ENCODE measurements around the gene SLC6A16. TPM values are rescaled to one million over a fixed set of nuclear protein-coding genes. Genes with fewer than 3 reads are reported as not detected.

Gene SLC6A16
- total and polyA plus RNA-seq, 7 donors: 0.07 to 0.95 (median 0.27) TPM

GRCh38 chr19:49243129-49243528, 81.9 kb downstream of the SLC6A16 start:
- WGBS, 3 donors: 37 to 41% (median 39%) methylated on average over 6 of the region's 6 CpGs
- H3K27me3 ChIP-seq (ENCODE audit: insufficient read depth in 3 of 3, low read length in 2 of 3): no peaks in the 10 kb centered on the region
- no peaks in the 10 kb centered on the region for H3K36me3 ChIP-seq (ENCODE audit: insufficient read depth in 1 of 2, low read depth in 1 of 2)
- TF ChIP-seq CTCF (IDR thresholded peaks at IDR 0.05): no peak
- H3K4me1 ChIP-seq: no peaks in the 10 kb centered on the region
- H3K9me3 ChIP-seq: no peaks in the 10 kb centered on the region
- H3K4me3 ChIP-seq: no peak overlapping the region
- DNase-seq (no peak), ATAC-seq (no peak)
- intact Hi-C loops (cut with DNase I): no loop called here
- no peak overlapping the region for H3K27ac ChIP-seq

- DNase-seq (no peak), ATAC-seq (no peak)
- no peaks in the 10 kb centered on the region for H3K4me1 ChIP-seq
- no peak for TF ChIP-seq CTCF (IDR thresholded peaks at IDR 0.05)
- no peak overlapping the region for H3K4me3 ChIP-seq
- no peaks in the 10 kb centered on the region for H3K27me3 ChIP-seq (ENCODE audit: insufficient read depth in 3 of 3, low read length in 2 of 3)
- H3K27ac ChIP-seq: no peak overlapping the region
- intact Hi-C loops (cut with DNase I): no loop called here
- no peaks in the 10 kb centered on the region for H3K36me3 ChIP-seq (ENCODE audit: insufficient read depth in 1 of 2, low read depth in 1 of 2)
- 86 to 89% (median 87%) methylated on average over 7 of the region's 7 CpGs for WGBS, 3 donors
- H3K9me3 ChIP-seq: no peaks in the 10 kb centered on the region
Measured at GRCh38 chr19:49241769-49242168, 83.2 kb downstream of the SLC6A16 start.

Other genes with a start within 250 kb of the SLC6A16 start
- gene SNRNP70, start 239.7 kb downstream of the SLC6A16 start, total RNA-seq: 100 to 1,000 TPM in 3 of 4 donors, 10 to 100 TPM in 1; 89.1 to 133 (median 111) TPM
- gene SNRNP70, start 239.7 kb downstream of the SLC6A16 start, polyA plus RNA-seq: 100 to 1,000 TPM in 1 of 3 donors, 10 to 100 TPM in 2; 83.2 to 123 (median 85.3) TPM
- gene LIN7B, start 210.8 kb downstream of the SLC6A16 start, total RNA-seq: 10 to 100 TPM; 11.8 to 27.9 (median 22.3) TPM
- 10 to 100 TPM; 13.9 to 24.3 (median 15.8) TPM for gene LIN7B, start 210.8 kb downstream of the SLC6A16 start, polyA plus RNA-seq
- 1 to 10 TPM in 2 of 4 donors, under 1 TPM in 2; 0.54 to 1.6 (median 1.2) TPM for gene C19orf73, start 206.0 kb downstream of the SLC6A16 start, total RNA-seq
- 1 to 10 TPM; 1.7 to 1.9 (median 1.9) TPM for gene C19orf73, start 206.0 kb downstream of the SLC6A16 start, polyA plus RNA-seq
- 1 to 10 TPM; 1.4 to 3.8 (median 2.6) TPM for gene PPFIA3, start 205.6 kb downstream of the SLC6A16 start, total RNA-seq
- 1 to 10 TPM; 2.6 to 5.0 (median 3.2) TPM for gene PPFIA3, start 205.6 kb downstream of the SLC6A16 start, polyA plus RNA-seq
- 100 to 1,000 TPM; 250 to 405 (median 298) TPM for gene HRC, start 169.8 kb downstream of the SLC6A16 start, total RNA-seq
- gene HRC, start 169.8 kb downstream of the SLC6A16 start, polyA plus RNA-seq: 100 to 1,000 TPM in 2 of 3 donors, 10 to 100 TPM in 1; 32.9 to 160 (median 105) TPM
- 10 to 100 TPM in 3 of 4 donors, 1 to 10 TPM in 1; 9.5 to 20.6 (median 16.2) TPM for gene TRPM4, start 167.4 kb downstream of the SLC6A16 start, total RNA-seq
- 1 to 10 TPM; 6.5 to 8.7 (median 6.7) TPM for gene TRPM4, start 167.4 kb downstream of the SLC6A16 start, polyA plus RNA-seq
- gene CD37, start 10.2 kb upstream of the SLC6A16 start, total RNA-seq: 1 to 10 TPM; 2.3 to 4.7 (median 4.4) TPM
- gene CD37, start 10.2 kb upstream of the SLC6A16 start, polyA plus RNA-seq: 1 to 10 TPM in 2 of 3 donors, under 1 TPM in 1; 0.66 to 1.6 (median 1.6) TPM
- 10 to 100 TPM; 13.8 to 24.1 (median 14.8) TPM for gene TEAD2, start 37.2 kb upstream of the SLC6A16 start, total RNA-seq
- 10 to 100 TPM in 2 of 3 donors, 1 to 10 TPM in 1; 9.7 to 23.0 (median 15.0) TPM for gene TEAD2, start 37.2 kb upstream of the SLC6A16 start, polyA plus RNA-seq
- gene DKKL1, start 38.7 kb upstream of the SLC6A16 start, total RNA-seq: not detected
- gene DKKL1, start 38.7 kb upstream of the SLC6A16 start, polyA plus RNA-seq: under 1 TPM in 1 of 3 donors, not detected in 2; 0.06 TPM
- gene KASH5, start 63.1 kb upstream of the SLC6A16 start, total RNA-seq: not detected
- not detected for gene KASH5, start 63.1 kb upstream of the SLC6A16 start, polyA plus RNA-seq
- gene PTH2, start 98.2 kb upstream of the SLC6A16 start, total RNA-seq: not detected
- not detected for gene PTH2, start 98.2 kb upstream of the SLC6A16 start, polyA plus RNA-seq
- gene GFY, start 100.2 kb upstream of the SLC6A16 start, total RNA-seq: not detected
- gene GFY, start 100.2 kb upstream of the SLC6A16 start, polyA plus RNA-seq: under 1 TPM in 1 of 3 donors, not detected in 2; 0.33 TPM
- gene SLC17A7, start 116.3 kb upstream of the SLC6A16 start, total RNA-seq: 1 to 10 TPM in 1 of 4 donors, under 1 TPM in 3; 0.42 to 1.8 (median 0.82) TPM
- gene SLC17A7, start 116.3 kb upstream of the SLC6A16 start, polyA plus RNA-seq: under 1 TPM; 0.55 to 0.79 (median 0.59) TPM
- 10 to 100 TPM; 37.2 to 60.1 (median 43.1) TPM for gene PIH1D1, start 126.6 kb upstream of the SLC6A16 start, total RNA-seq
- 10 to 100 TPM; 46.4 to 69.8 (median 52.2) TPM for gene PIH1D1, start 126.6 kb upstream of the SLC6A16 start, polyA plus RNA-seq
- 10 to 100 TPM in 1 of 4 donors, 1 to 10 TPM in 3; 6.5 to 11.1 (median 7.7) TPM for gene ALDH16A1, start 128.0 kb upstream of the SLC6A16 start, total RNA-seq
- gene ALDH16A1, start 128.0 kb upstream of the SLC6A16 start, polyA plus RNA-seq: 10 to 100 TPM in 1 of 3 donors, 1 to 10 TPM in 2; 3.6 to 12.9 (median 5.7) TPM
- 1 to 10 TPM; 1.9 to 3.2 (median 2.5) TPM for gene FLT3LG, start 149.0 kb upstream of the SLC6A16 start, total RNA-seq
- gene FLT3LG, start 149.0 kb upstream of the SLC6A16 start, polyA plus RNA-seq: 1 to 10 TPM; 1.9 to 4.5 (median 4.1) TPM
- gene RPL13A, start 162.4 kb upstream of the SLC6A16 start, total RNA-seq: 1,000 to 10,000 TPM; 1,392 to 2,022 (median 1,763) TPM
- gene RPL13A, start 162.4 kb upstream of the SLC6A16 start, polyA plus RNA-seq: 1,000 to 10,000 TPM; 1,992 to 2,955 (median 2,046) TPM
- gene RPS11, start 171.2 kb upstream of the SLC6A16 start, total RNA-seq: 1,000 to 10,000 TPM; 1,146 to 1,506 (median 1,232) TPM
- gene RPS11, start 171.2 kb upstream of the SLC6A16 start, polyA plus RNA-seq: 1,000 to 10,000 TPM; 2,461 to 3,844 (median 3,134) TPM
- 10 to 100 TPM; 42.2 to 79.3 (median 60.3) TPM for gene FCGRT, start 187.5 kb upstream of the SLC6A16 start, total RNA-seq
- 10 to 100 TPM; 32.0 to 48.2 (median 39.9) TPM for gene FCGRT, start 187.5 kb upstream of the SLC6A16 start, polyA plus RNA-seq
- 1 to 10 TPM; 6.4 to 8.6 (median 7.4) TPM for gene RCN3, start 202.8 kb upstream of the SLC6A16 start, total RNA-seq
- 1 to 10 TPM; 3.9 to 9.6 (median 7.3) TPM for gene RCN3, start 202.8 kb upstream of the SLC6A16 start, polyA plus RNA-seq